Heart right ventricle (tissue), 16 donors: ENCODE measurements around the gene DEPDC5. TPM values are rescaled to one million over a fixed set of nuclear protein-coding genes. Genes with fewer than 3 reads are reported as not detected.

Source experiments
- ATAC-seq, 8 donors: fragments of 200-7000 bp; cut with Tn5 transposase; one replicate each; pipeline ENCODE4 v1.9.1; 2020; ENCODE audit warnings: mild to moderate bottlenecking in 8 of 8, moderate library complexity in 8 of 8, moderate number of reproducible peaks in 1 of 8
- DNase-seq, 2 donors: peaks; one replicate each; pipeline ENCODE4 v3.0.0-alpha.2; 2020
- H3K27ac ChIP-seq, 10 donors: fragments of 200-600 bp; sonication (generic) in 2 of 10; one replicate each; pipeline versions ENCODE4 v1.5.0 to v1.8.0; 2020 to 2022; ENCODE audit warnings: mild to moderate bottlenecking in 3 of 10
- H3K27me3 ChIP-seq, 7 donors: fragments of 200-600 bp; one replicate each; pipeline ENCODE4 v1.8.0; 2021 to 2022; ENCODE audit warnings: mild to moderate bottlenecking in 2 of 7
- H3K36me3 ChIP-seq, 9 donors: fragments of 200-600 bp; sonication (generic) in 1 of 9; one replicate each; pipeline versions ENCODE4 v1.5.0 to v1.8.0; 2020 to 2022; ENCODE audit warnings: mild to moderate bottlenecking in 2 of 9
- H3K4me1 ChIP-seq, 9 donors: fragments of 200-600 bp; sonication (generic) in 1 of 9; one replicate each; pipeline versions ENCODE4 v1.5.0 to v1.8.0; 2020 to 2022; ENCODE audit warnings: mild to moderate bottlenecking in 4 of 9
- H3K4me3 ChIP-seq, 10 donors: fragments of 200-600 bp; sonication (generic) in 2 of 10; one replicate each; pipeline versions ENCODE4 v1.5.0 to v1.8.0; 2020 to 2022; ENCODE audit warnings: mild to moderate bottlenecking in 7 of 10, moderate library complexity in 2 of 10
- H3K9me3 ChIP-seq, 11 donors: fragments of 200-600 bp in 10 of 11; sonication (generic) in 2 of 11; one replicate each; pipeline versions ENCODE4 v1.5.0 to v1.8.0; 2013 to 2022; ENCODE audit warnings: mild to moderate bottlenecking in 2 of 11, control low read depth in 1 of 11, moderate library complexity in 1 of 11
- CTCF ChIP-seq, 9 donors: fragments of 200-600 bp; sonication (generic) in 2 of 9; IDR thresholded peaks; one replicate each; pipeline versions ENCODE4 v1.5.0 to v1.8.0; 2021 to 2022; ENCODE audit warnings: antibody characterized with exemption in 9 of 9, mild to moderate bottlenecking in 5 of 9, moderate library complexity in 1 of 9
- WGBS, 2 donors: extraction: QIAGEN DNeasy Blood & Tissue Kit; methylation state at CpG; one replicate each; pipeline ENCODE4 v1.1.7; 2013; ENCODE audit warnings: inconsistent platforms in 1 of 2; 5-methylcytosine and 5-hydroxymethylcytosine counted together
- intact Hi-C, 10 donors: fragments of 100-400 bp; cut with DNase I; formaldehyde crosslinking; loops; one replicate each; pipeline versions ENCODE4 v1.11.1 to v1.14.2; 2022
- polyA plus RNA-seq, 2 donors: library from polyadenylated mRNA; stranded (reverse); fragments of 200-250 nt; gene quantifications; one replicate each; pipeline ENCODE4 v1.2.3, GENCODE V29; 2013
- total RNA-seq, 10 donors: library from RNA; stranded (reverse); fragmentation: NEBNext Ultra II Directional in 3 of 10; extraction: Animal tissue kit (Norgen Biotek cat#: 25700) in 3 of 10; gene quantifications; one replicate each; pipeline versions ENCODE4 v1.2.1 to v1.2.4, GENCODE V29; 2021 to 2023
- donor health status: Arrhythmogenic right ventricular cardiomyopathy.
- donor health status: ischemic (EF 13 %, LVEDD 7.1; RV severe dilation, severe dysfunction).
- donor health status: healthy with polysubstance abuse.
- donor health status: DM: no; HTN: yes; CAD: no.
- donor health status: DM: no; HTN: no; CAD: no.
- donor health status: ischemic (EF 25% LVEDD 6.9; RV normal size, moderate dysfunction).
- donor health status: ischemic (EF 25% LVEDD 5.7; RV mildly dilated, moderate dysfunction).
- donor health status: healthy.
- donor health status: DM: yes; HTN: yes; CAD: no.
- donor health status: Ischemic cardiomyopathy.
- donor health status: ischemic (EF 35%, LVEDD 5.7; RV mildly dilated, moderate dysfunction).
- donor health status: nonischemic (EF 11% LVEDD 7.7; RV severe dilation, severe dysfunction).
- donor health status: DM: yes; HTN: yes; CAD: no.
- donor health status: PGD.
- donor health status: ischemic (EF 29% LVEDD 5.4; RV normal size, mild dysfunction).
- donor health status: nonischemic (EF 23%, LVEDD 6.1; RV moderate dilation, normal function).

DEPDC5 gene
- total and polyA plus RNA-seq, 12 donors = 6.2 to 19.1 (median 14.4) TPM

GRCh38 chr22:31764785-31765184 is 11.0 kb downstream of the DEPDC5 start:
- no peak for TF ChIP-seq CTCF (IDR thresholded peaks at IDR 0.05)
- no peak for DNase-seq
- H3K4me1 ChIP-seq = no peaks in the 10 kb centered on the region
- WGBS, 2 donors = 90 to 94% methylated on average over 3 of the region's 3 CpGs
- H3K36me3 ChIP-seq = peaks cover 0 to 100% (median 50%) of the 10 kb centered on the region in 9 donors
- intact Hi-C loops = no loop called here
- no peak overlapping the region for H3K27ac ChIP-seq
- H3K27me3 ChIP-seq = no peaks in the 10 kb centered on the region
- no peaks in the 10 kb centered on the region for H3K9me3 ChIP-seq
- no peak for ATAC-seq
- no peak overlapping the region for H3K4me3 ChIP-seq

GRCh38 chr22:31768422-31769059 is 14.7 kb downstream of the DEPDC5 start:
- DNase-seq (no peak), ATAC-seq (no peak)
- Histone ChIP-seq H3K4me3 (no peak overlapping the region), H3K27ac (no peak overlapping the region), H3K36me3 (peaks cover 0 to 98% (median 52%) of the 10 kb centered on the region in 9 donors), H3K4me1 (no peaks in the 10 kb centered on the region), H3K27me3 (no peaks in the 10 kb centered on the region), H3K9me3 (no peaks in the 10 kb centered on the region)
- no peak for TF ChIP-seq CTCF (IDR thresholded peaks at IDR 0.05)
- WGBS, 2 donors = 97 to 98% methylated on average over 4 of the region's 4 CpGs
- intact Hi-C loops = no loop called here

GRCh38 chr22:31773416-31773815 is 19.6 kb downstream of the DEPDC5 start:
- H3K4me1 ChIP-seq = peaks cover 0 to 7% (median 0%) of the 10 kb centered on the region in 9 donors
- H3K27ac ChIP-seq = no peak overlapping the region
- no peaks in the 10 kb centered on the region for H3K9me3 ChIP-seq
- no peaks in the 10 kb centered on the region for H3K27me3 ChIP-seq
- no peak overlapping the region for H3K4me3 ChIP-seq
- WGBS, 2 donors = 87 to 90% methylated on average over 5 of the region's 5 CpGs
- DNase-seq = no peak
- H3K36me3 ChIP-seq = peaks cover 0 to 98% (median 20%) of the 10 kb centered on the region in 9 donors
- no peak for TF ChIP-seq CTCF (IDR thresholded peaks at IDR 0.05)
- ATAC-seq = no peak
- intact Hi-C loops = no loop called here

- Histone ChIP-seq H3K4me1 (peaks cover 0 to 7% (median 0%) of the 10 kb centered on the region in 9 donors), H3K27me3 (no peaks in the 10 kb centered on the region), H3K9me3 (no peaks in the 10 kb centered on the region), H3K4me3 (no peak overlapping the region), H3K36me3 (peaks cover 0 to 98% (median 35%) of the 10 kb centered on the region in 9 donors), H3K27ac (no peak overlapping the region)
- DNase-seq (no peak), ATAC-seq (no peak)
- intact Hi-C loops = no loop called here
- 93 to 99% methylated on average over 4 of the region's 4 CpGs for WGBS, 2 donors
- no peak for TF ChIP-seq CTCF (IDR thresholded peaks at IDR 0.05)
These were observed 22.4 kb downstream of the DEPDC5 start for GRCh38 chr22:31776231-31776630.
